ENCODE measurements around the gene ZPBP2. TPM values are rescaled to one million over a fixed set of nuclear protein-coding genes. Genes with fewer than 3 reads are reported as not detected.

The ZPBP2 gene
- total and polyA plus RNA-seq, 2 of the 13 experiments (the other 11 are each of a cell fraction or from before 2014, with no cell fraction given): not detected

GRCh38 chr17:39863918-39864746 is 3.9 kb upstream of the ZPBP2 start, which contains the start of gene IKZF3 (continued):
- TF ChIP-seq KLF16 (CRISPR knock-in tag; IDR thresholded peaks at IDR 0.05) (peak in 1 of 2 experiments; percentile 93; a peak in 2 of 4 replicates), BRF2 (CRISPR knock-in tag; IDR thresholded peaks at IDR 0.05) (peak; percentile 98), ZNF83 (CRISPR knock-in tag; IDR thresholded peaks at IDR 0.05; ENCODE audit: borderline replicate concordance) (peak; percentile 96), ZNF17 (CRISPR knock-in tag; IDR thresholded peaks at IDR 0.05) (no peak), SAP130 (CRISPR knock-in tag; IDR thresholded peaks at IDR 0.05; ENCODE audit: low read depth) (peak; percentile 69), ZNF615 (CRISPR knock-in tag; IDR thresholded peaks at IDR 0.05; ENCODE audit: borderline replicate concordance) (0 out of 2 replicates have a peak, but pooled peaks have one; percentile 52), ZSCAN21 (CRISPR knock-in tag; IDR thresholded peaks at IDR 0.05; ENCODE audit: borderline replicate concordance) (peak; percentile 95), CBX1 (IDR thresholded peaks at IDR 0.05; ENCODE audit: low read depth) (peak; percentile 85), TRIM24 (CRISPR knock-in tag; IDR thresholded peaks at IDR 0.05) (no peak), ZNF337 (CRISPR knock-in tag; IDR thresholded peaks at IDR 0.05; ENCODE audit: borderline replicate concordance, low read depth) (peak; percentile 94; the same call in 1 of the 2 replicates), PCBP1 (IDR thresholded peaks at IDR 0.05; ENCODE audit: borderline replicate concordance, low read depth, low read length) (0 out of 2 replicates have a peak, but pooled peaks have one; percentile 21), ZMAT5 (CRISPR knock-in tag; IDR thresholded peaks at IDR 0.05; ENCODE audit: borderline replicate concordance, low read depth) (no peak), ZNF740 (CRISPR knock-in tag; IDR thresholded peaks at IDR 0.05) (0 out of 2 replicates have a peak, but pooled peaks have one; percentile 63), KDM6A (CRISPR knock-in tag; IDR thresholded peaks at IDR 0.05; ENCODE audit: low read depth) (no peak), PTBP1 (IDR thresholded peaks at IDR 0.05; ENCODE audit: low read depth, low read length, poor library complexity, severe bottlenecking) (peak; percentile 58), ZNF264 (CRISPR knock-in tag; IDR thresholded peaks at IDR 0.05) (peak; percentile 95), SMAD9 (CRISPR knock-in tag; IDR thresholded peaks at IDR 0.05) (peak; percentile 97; the same call in 1 of the 2 replicates)
- TF ChIP-seq, protein P1, sequence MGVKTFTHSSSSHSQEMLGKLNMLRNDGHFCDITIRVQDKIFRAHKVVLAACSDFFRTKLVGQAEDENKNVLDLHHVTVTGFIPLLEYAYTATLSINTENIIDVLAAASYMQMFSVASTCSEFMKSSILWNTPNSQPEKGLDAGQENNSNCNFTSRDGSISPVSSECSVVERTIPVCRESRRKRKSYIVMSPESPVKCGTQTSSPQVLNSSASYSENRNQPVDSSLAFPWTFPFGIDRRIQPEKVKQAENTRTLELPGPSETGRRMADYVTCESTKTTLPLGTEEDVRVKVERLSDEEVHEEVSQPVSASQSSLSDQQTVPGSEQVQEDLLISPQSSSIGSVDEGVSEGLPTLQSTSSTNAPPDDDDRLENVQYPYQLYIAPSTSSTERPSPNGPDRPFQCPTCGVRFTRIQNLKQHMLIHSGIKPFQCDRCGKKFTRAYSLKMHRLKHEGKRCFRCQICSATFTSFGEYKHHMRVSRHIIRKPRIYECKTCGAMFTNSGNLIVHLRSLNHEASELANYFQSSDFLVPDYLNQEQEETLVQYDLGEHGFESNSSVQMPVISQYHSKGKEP (CRISPR knock-in tag; IDR thresholded peaks at IDR 0.05): peak; percentile 94; the same call in 1 of the 2 replicates
- TF ChIP-seq, protein P2, sequence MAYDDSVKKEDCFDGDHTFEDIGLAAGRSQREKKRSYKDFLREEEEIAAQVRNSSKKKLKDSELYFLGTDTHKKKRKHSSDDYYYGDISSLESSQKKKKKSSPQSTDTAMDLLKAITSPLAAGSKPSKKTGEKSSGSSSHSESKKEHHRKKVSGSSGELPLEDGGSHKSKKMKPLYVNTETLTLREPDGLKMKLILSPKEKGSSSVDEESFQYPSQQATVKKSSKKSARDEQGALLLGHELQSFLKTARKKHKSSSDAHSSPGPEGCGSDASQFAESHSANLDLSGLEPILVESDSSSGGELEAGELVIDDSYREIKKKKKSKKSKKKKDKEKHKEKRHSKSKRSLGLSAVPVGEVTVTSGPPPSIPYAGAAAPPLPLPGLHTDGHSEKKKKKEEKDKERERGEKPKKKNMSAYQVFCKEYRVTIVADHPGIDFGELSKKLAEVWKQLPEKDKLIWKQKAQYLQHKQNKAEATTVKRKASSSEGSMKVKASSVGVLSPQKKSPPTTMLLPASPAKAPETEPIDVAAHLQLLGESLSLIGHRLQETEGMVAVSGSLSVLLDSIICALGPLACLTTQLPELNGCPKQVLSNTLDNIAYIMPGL (CRISPR knock-in tag; IDR thresholded peaks at IDR 0.05; ENCODE audit: borderline replicate concordance in 1 of 2, low read depth in 1 of 2): peak; percentile 80 to 88
- TF ChIP-seq, protein P3, sequence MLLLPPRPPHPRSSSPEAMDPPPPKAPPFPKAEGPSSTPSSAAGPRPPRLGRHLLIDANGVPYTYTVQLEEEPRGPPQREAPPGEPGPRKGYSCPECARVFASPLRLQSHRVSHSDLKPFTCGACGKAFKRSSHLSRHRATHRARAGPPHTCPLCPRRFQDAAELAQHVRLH (CRISPR knock-in tag; IDR thresholded peaks at IDR 0.05; ENCODE audit: borderline replicate concordance, low read depth): peak; percentile 97
- TF ChIP-seq, protein P4, sequence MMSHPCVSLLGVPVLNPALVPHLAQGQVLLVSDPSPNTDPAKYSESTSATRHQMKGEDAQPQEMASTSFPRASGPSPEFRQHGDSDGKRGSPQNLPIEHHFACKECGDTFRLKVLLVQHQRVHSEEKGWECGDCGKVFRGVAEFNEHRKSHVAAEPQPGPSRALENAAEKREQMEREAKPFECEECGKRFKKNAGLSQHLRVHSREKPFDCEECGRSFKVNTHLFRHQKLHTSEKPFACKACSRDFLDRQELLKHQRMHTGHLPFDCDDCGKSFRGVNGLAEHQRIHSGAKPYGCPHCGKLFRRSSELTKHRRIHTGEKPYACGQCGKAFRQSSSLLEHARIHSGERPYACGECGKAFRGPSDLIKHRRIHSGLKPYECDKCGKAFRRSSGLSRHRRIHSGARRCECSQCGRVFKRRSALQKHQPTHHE (CRISPR knock-in tag; IDR thresholded peaks at IDR 0.05; ENCODE audit: borderline replicate concordance): peak; percentile 98; the same call in 1 of the 2 replicates
